Caco-2 (cell line): ENCODE results near the gene DNAJB7. TPM values are rescaled to one million over a fixed set of nuclear protein-coding genes. Genes with fewer than 3 reads are reported as not detected.

ENCODE experiments used
- BruUV-seq: library from RNA; stranded (reverse); fragments of 400-500 nt; replicated peaks from 2 replicates; lab custom pipeline; 2021; lab: Mats Ljungman, UMichigan
- CTCF ChIA-PET: fragments of 300-600 bp; sonication (Branson Sonifier 250); formaldehyde crosslinking; loops from one replicate; lab custom pipeline; 2022; ENCODE audit warnings: antibody characterized with exemption; lab: Charles Lee
- POLR2A ChIA-PET: fragments of 300-600 bp; sonication (Branson Sonifier 250); formaldehyde crosslinking; loops from one replicate; lab custom pipeline; 2022; ENCODE audit warnings: antibody characterized with exemption; lab: Charles Lee
- DNase-seq, 2 experiments: peaks; one replicate each; pipeline versions ENCODE4 v3.0.0 to v3.0.0-alpha.2; 2020 to 2022
- H3K27me3 ChIP-seq: replicated peaks from 2 replicates; pipeline ENCODE4 v1.6.0; 2011; ENCODE audit warnings: low read length; ENCODE audit not compliant: control insufficient read depth, insufficient read depth
- H3K36me3 ChIP-seq: 2 replicates; pipeline ENCODE4 v1.5.1; 2011; ENCODE audit warnings: low read length; ENCODE audit not compliant: control insufficient read depth, insufficient read depth
- H3K4me1 ChIP-seq: fragments of 250-450 bp; sonication (Bioruptor Pico); 2 replicates; pipeline ENCODE4 v1.5.1; 2020; ENCODE audit warnings: mild to moderate bottlenecking
- H3K4me3 ChIP-seq: 2 replicates; pipeline ENCODE4 v1.5.1; 2011; ENCODE audit warnings: low read depth, mild to moderate bottlenecking, control low read depth, low read length
- H3K9me3 ChIP-seq: fragments of 250-450 bp; sonication (Bioruptor Pico); 2 replicates; pipeline ENCODE4 v1.5.1; 2020; ENCODE audit warnings: mild to moderate bottlenecking, moderate library complexity
- H3K27ac Mint-ChIP-seq: one replicate; pipeline ENCODE4 v1.8.0; 2022; ENCODE audit warnings: mixed read lengths; ENCODE audit not compliant: unreplicated experiment
- H3K27me3 Mint-ChIP-seq: one replicate; pipeline ENCODE4 v1.8.0; 2022; ENCODE audit warnings: mixed read lengths; ENCODE audit not compliant: insufficient read depth, unreplicated experiment
- H3K36me3 Mint-ChIP-seq: one replicate; pipeline ENCODE4 v1.8.0; 2022; ENCODE audit warnings: mild to moderate bottlenecking, mixed read lengths; ENCODE audit not compliant: insufficient read depth, unreplicated experiment
- H3K4me1 Mint-ChIP-seq: one replicate; pipeline ENCODE4 v1.8.0; 2022; ENCODE audit warnings: low read depth, mixed read lengths; ENCODE audit not compliant: unreplicated experiment
- H3K4me3 Mint-ChIP-seq: one replicate; pipeline ENCODE4 v1.8.0; 2022; ENCODE audit warnings: mild to moderate bottlenecking, moderate library complexity, mixed read lengths; ENCODE audit not compliant: unreplicated experiment
- H3K9me3 Mint-ChIP-seq: one replicate; pipeline ENCODE4 v1.8.0; 2022; ENCODE audit warnings: mixed read lengths; ENCODE audit not compliant: unreplicated experiment
- CTCF ChIP-seq, 2 experiments: fragments of 200-600 bp in 1 of 2; IDR thresholded peaks; 1 replicate in 1 of 2; 2 replicates in 1 of 2; pipeline versions ENCODE4 v1.5.1 to v1.8.0; 2011 to 2022; ENCODE audit warnings: antibody characterized with exemption in 1 of 2, control low read depth in 1 of 2, inconsistent platforms in 1 of 2, low read depth in 1 of 2, low read length in 1 of 2, mild to moderate bottlenecking in 1 of 2, moderate library complexity in 1 of 2; ENCODE audit not compliant: insufficient read depth in 1 of 2, severe bottlenecking in 1 of 2, unreplicated experiment in 1 of 2
- intact Hi-C: fragments of 100-400 bp; cut with micrococcal nuclease; formaldehyde crosslinking; loops from one replicate; pipeline ENCODE4 v1.10.0; 2022; ENCODE audit not compliant: unreplicated experiment
- total RNA-seq: library from RNA; stranded (reverse); gene quantifications from 2 replicates; pipeline ENCODE4 v1.2.3, GENCODE V29; 2022

Gene DNAJB7
- total RNA-seq, 1 experiment from 2014 or later, result not detected

DNA sequence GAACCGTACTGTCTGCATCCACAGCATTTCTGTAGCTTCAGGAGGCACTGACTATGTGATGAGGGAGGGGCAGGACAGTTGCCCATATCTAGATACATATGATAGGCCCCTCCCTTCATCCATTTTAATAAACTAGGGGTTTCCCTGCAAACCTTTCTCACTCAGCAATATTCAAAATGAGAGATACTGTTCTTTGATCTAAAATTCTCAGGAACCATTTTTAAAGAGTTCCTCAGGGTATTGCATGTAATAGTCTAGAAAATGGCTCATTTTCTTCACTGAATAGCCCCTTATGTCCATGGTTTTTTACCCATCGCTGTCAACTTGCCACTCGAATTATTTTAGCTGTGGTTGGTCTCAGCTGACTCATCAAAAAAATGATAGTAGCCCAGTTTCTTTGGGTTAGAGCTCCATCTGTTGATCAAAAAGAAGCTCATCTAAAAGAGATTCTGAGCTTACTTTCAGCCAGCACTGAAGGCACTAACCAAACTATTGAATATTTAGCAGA lies 37.0 kb upstream of the DNAJB7 start:
- Mint-ChIP-seq H3K27ac (no peak overlapping the region), H3K4me3 (no peak overlapping the region), H3K27me3 (no peaks in the 10 kb centered on the region), H3K36me3 (peaks cover 17% of the 10 kb centered on the region), H3K9me3 (no peaks in the 10 kb centered on the region), H3K4me1 (peaks cover 2% of the 10 kb centered on the region)
- Histone ChIP-seq H3K4me1 (0 out of 2 replicates have a peak, but pooled peaks cover 3% of the 10 kb centered on the region), H3K36me3 (no peaks in the 10 kb centered on the region), H3K27me3 (no peaks in the 10 kb centered on the region), H3K9me3 (no peaks in the 10 kb centered on the region), H3K4me3 (no peak overlapping the region)
- BruUV-seq, result no TSS peak
- intact Hi-C loops, result loop anchor here (2.0 to 5.0 kb wide), 2 partner anchors 42 to 216 kb away; partner anchors contain the start of genes ST13 and XPNPEP3
- DNase-seq, result peak in 1 of 2 experiments; percentile 40
- POLR2A ChIA-PET, result interaction anchor here (0.9 kb wide), 1 partner anchor 42 kb away, joined by 10 read pairs; the partner anchor contains the start of genes ST13 and XPNPEP3
- CTCF ChIA-PET, result interaction anchor here (0.6 to 1.1 kb wide), 11 partner anchors 24 to 463 kb away, joined by 3 to 24 read pairs (median 4); partner anchors contain the start of genes SLC25A17, ST13 and XPNPEP3
- TF ChIP-seq CTCF (IDR thresholded peaks at IDR 0.05; ENCODE audit: insufficient read depth in 1 of 2, low read depth in 1 of 2, low read length in 1 of 2, severe bottlenecking in 1 of 2, unreplicated experiment in 1 of 2), result peak; percentile 11 to 45

- intact Hi-C loops, result no loop called here
- H3K4me1 Mint-ChIP-seq, result no peaks in the 10 kb centered on the region
- Histone ChIP-seq H3K36me3 (no peaks in the 10 kb centered on the region), H3K9me3 (no peaks in the 10 kb centered on the region), H3K4me1 (0 out of 2 replicates have a peak, but pooled peaks cover 3% of the 10 kb centered on the region), H3K4me3 (no peak overlapping the region), H3K27me3 (no peaks in the 10 kb centered on the region)
- H3K27me3 Mint-ChIP-seq, result no peaks in the 10 kb centered on the region
- ChIA-PET POLR2A (no interaction called here), CTCF (no interaction called here)
- BruUV-seq, result no TSS peak
- H3K27ac Mint-ChIP-seq, result no peak overlapping the region
- no peak for TF ChIP-seq CTCF (IDR thresholded peaks at IDR 0.05; ENCODE audit: insufficient read depth in 1 of 2, low read depth in 1 of 2, low read length in 1 of 2, severe bottlenecking in 1 of 2, unreplicated experiment in 1 of 2)
- no peak for DNase-seq
- no peak overlapping the region for H3K4me3 Mint-ChIP-seq
- peaks cover 13% of the 10 kb centered on the region for H3K36me3 Mint-ChIP-seq
- no peaks in the 10 kb centered on the region for H3K9me3 Mint-ChIP-seq
Observed at GRCh38 chr22:40894417-40894816, 32.5 kb upstream of the DNAJB7 start.

DNA sequence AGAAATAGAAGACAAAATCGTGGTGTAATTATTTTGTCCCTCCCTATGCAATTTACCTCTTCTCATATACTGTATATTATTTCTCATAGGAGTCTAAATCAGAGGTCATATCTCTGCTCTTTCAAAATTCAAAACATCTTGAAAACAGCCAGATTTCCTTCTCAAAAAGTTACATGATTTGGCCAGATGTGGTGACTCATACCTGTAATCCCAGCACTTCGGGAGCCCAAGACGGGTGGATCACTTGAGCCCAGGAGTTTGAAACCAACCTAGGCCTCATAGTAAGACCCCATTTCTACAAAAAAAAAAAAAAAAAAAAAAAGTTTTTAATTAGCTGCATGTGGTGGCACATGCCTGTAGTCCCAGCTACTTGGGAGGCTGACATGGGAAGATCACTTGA lies 29.0 kb upstream of the DNAJB7 start:
- Mint-ChIP-seq H3K4me1 (no peaks in the 10 kb centered on the region), H3K9me3 (no peaks in the 10 kb centered on the region), H3K4me3 (no peak overlapping the region), H3K27me3 (no peaks in the 10 kb centered on the region), H3K36me3 (peaks cover 45% of the 10 kb centered on the region), H3K27ac (no peak overlapping the region)
- Histone ChIP-seq H3K4me1 (no peaks in the 10 kb centered on the region), H3K9me3 (no peaks in the 10 kb centered on the region), H3K4me3 (no peak overlapping the region), H3K27me3 (no peaks in the 10 kb centered on the region), H3K36me3 (no peaks in the 10 kb centered on the region)
- intact Hi-C loops, result no loop called here
- CTCF ChIA-PET, result no interaction called here
- BruUV-seq, result no TSS peak
- no peak for DNase-seq
- POLR2A ChIA-PET, result interaction anchor here (0.6 kb wide), 1 partner anchor 240 kb away, joined by 8 read pairs; no protein-coding TSS in a partner anchor
- no peak for TF ChIP-seq CTCF (IDR thresholded peaks at IDR 0.05; ENCODE audit: insufficient read depth in 1 of 2, low read depth in 1 of 2, low read length in 1 of 2, severe bottlenecking in 1 of 2, unreplicated experiment in 1 of 2)
